GM10266 (cell line): Measurements from ENCODE around the gene PLXNB2.

Source experiments
- DNase-seq: peaks from one replicate; pipeline ENCODE4 v3.0.0; 2012; ENCODE audit errors: extremely low spot score
- TF ChIP-seq, protein P1 (sequence below): IDR thresholded peaks from 2 replicates; pipeline ENCODE4 v1.5.1; 2012; ENCODE audit warnings: mild to moderate bottlenecking, low read depth; ENCODE audit not compliant: control insufficient read depth, insufficient read depth; ENCODE audit errors: missing control alignments

The PLXNB2 gene

DNA sequence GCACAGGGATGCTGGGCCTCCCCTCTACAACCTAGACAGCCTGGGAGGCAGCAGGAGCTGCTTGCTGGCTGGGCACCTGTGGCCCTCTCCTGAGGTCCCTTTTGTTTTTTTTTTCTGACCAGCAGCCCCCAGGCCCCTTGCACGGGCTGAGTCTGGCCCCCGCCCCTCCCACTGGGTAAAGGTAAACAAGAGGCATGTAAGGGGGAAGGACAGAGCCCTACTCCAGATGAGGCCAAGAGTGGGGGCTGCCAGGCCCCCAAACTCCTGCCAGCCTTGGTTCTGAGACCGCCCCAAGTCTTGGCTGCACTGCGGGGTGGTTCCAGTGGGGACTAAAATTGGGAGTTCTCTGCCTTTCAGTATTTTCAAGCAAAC lies 9.2 kb downstream of the PLXNB2 start:
- no peak for DNase-seq

DNA sequence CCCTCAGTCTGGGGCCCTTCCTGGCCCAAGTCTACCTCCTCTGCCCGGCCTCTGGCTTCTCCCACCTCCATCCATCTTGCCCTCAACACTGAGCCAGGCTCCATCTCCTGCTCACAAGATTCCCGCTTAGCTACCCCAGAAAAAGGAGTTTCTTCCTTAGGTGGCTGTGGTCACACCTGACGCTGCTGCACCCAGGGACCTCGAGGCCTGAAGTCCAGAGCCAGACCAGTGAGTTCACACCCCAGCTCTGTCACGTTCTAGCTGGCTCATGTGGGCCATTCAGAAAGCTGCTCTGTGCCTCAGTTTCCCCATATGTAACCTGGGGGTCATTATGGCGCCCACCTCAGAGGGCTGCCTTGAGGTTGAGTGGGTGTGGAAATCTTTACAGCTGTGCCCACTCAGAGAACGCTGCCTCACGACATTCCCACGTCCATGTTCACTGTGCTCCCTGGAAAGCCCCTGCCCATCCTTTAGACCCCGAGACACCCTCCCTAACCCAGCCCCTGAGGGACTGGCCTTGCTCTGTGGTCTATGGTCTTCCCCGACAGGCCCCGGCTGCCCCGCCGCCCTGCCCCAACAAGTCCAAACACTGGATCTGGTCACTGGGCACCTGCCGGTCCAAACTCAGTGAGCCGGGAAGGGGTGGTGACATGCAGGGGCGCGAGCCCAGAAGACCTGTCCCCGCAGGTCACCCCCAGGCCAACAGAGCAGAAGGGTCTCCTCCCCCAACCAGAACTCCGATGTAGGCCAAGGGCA lies 9.8 kb downstream of the PLXNB2 start:
- TF ChIP-seq, protein P1, sequence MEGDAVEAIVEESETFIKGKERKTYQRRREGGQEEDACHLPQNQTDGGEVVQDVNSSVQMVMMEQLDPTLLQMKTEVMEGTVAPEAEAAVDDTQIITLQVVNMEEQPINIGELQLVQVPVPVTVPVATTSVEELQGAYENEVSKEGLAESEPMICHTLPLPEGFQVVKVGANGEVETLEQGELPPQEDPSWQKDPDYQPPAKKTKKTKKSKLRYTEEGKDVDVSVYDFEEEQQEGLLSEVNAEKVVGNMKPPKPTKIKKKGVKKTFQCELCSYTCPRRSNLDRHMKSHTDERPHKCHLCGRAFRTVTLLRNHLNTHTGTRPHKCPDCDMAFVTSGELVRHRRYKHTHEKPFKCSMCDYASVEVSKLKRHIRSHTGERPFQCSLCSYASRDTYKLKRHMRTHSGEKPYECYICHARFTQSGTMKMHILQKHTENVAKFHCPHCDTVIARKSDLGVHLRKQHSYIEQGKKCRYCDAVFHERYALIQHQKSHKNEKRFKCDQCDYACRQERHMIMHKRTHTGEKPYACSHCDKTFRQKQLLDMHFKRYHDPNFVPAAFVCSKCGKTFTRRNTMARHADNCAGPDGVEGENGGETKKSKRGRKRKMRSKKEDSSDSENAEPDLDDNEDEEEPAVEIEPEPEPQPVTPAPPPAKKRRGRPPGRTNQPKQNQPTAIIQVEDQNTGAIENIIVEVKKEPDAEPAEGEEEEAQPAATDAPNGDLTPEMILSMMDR: no peak
- DNase-seq: no peak

More for the DNA sequence above, 9.2 kb downstream of the PLXNB2 start:
- TF ChIP-seq, protein P1: no peak

DNA sequence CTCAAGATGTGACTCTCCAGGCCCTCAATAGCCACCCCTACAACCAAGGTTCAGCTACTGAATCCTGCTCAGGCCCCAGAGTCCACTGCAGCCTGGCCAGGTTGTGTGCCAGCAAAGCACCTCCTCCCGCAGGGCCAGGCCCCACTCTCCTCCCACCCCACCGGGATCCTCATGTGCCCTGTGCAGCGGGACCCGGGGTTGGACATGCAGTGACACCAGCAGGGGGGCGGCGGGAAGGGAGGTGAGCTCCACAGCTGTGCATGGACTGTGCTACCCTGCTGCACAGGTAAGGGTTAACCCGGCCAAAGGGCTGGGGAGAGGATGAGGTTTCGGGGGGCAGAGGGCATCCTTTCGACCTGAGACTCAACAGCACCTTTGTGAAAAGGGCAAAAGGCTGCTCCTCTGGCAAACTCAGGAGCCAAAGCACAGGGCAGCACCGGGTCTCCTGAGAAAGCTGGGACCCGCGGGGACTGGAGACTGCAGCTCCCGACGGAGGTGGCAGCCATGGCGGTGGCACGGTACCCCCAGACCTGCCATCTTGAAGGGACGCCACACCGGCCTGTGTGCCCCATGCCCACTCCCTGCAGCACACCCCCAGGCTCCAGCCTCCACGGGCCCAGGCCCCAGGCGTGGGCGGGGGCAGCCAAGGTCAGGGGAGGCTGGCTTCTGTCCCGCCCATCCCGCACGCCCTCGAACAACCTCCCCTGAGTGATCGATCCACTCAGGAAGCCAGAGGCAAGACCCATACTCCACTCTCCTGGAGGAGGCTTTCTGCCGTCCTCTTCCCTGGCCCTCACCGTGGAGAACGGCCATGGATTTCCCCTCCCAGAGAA lies 10.6 kb downstream of the PLXNB2 start:
- DNase-seq: no peak
- TF ChIP-seq, protein P1: no peak

DNA sequence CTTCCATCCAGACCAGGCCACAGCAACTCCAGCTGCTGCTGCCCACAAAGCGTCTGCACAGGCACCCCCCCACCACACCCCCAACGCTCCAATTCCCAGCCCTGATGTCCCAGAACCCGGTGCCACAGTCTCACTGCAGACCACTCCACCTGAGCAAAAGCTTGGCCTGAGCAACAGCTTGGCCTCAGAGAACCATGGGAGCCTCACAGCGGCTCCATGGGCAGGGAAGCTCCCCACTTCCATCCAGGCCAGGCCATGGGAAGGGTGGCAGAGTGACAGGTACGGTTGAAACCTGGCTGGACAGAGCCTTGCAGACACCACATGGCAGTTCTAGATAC lies 13.2 kb downstream of the PLXNB2 start:
- DNase-seq: no peak

DNA sequence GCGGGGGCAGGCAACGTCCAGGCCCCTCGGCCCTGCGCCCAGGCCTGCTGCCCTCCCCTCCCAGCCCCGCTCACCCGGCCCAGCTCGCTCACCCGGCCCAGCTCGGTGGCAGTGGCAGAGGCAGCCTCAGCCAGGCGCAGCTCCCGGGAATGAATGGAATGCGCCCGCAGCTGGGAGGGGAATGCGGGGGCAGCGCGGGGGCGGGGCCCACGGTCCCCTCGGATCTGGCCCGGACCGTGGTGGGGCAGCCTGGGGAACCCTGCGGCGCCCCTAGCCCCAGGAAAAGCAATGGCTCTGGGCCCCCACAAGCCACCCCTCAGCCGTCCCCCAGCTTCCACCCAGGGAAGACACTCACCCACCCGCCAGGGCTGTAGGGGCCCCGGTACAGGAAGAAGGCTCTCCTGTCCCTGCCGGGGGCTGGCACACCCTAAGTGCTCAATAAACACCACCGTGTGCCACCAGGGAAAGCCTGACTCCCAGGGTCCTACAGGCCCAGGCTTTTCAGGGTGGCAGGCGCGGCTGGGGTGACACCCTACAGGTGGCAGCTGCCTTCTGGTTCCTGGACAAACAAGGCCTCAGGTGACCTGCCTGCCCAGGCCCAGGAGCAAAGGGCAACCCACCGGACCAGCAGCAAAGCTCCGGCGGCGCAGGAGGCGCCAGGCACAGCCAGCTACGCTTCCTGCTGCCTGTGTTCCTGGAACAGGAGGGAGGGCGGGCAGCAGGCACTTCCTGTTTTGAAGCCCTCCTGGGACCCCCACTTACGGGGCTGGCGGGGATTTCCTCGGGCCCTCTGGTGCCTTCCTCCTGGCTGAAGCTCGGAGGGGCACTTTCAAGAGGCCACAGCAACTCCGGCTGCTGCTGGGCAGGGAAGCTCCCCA lies 13.8 kb downstream of the PLXNB2 start:
- no peak for DNase-seq

More for the DNA sequence above, 13.2 kb downstream of the PLXNB2 start:
- TF ChIP-seq, protein P1: no peak

DNA sequence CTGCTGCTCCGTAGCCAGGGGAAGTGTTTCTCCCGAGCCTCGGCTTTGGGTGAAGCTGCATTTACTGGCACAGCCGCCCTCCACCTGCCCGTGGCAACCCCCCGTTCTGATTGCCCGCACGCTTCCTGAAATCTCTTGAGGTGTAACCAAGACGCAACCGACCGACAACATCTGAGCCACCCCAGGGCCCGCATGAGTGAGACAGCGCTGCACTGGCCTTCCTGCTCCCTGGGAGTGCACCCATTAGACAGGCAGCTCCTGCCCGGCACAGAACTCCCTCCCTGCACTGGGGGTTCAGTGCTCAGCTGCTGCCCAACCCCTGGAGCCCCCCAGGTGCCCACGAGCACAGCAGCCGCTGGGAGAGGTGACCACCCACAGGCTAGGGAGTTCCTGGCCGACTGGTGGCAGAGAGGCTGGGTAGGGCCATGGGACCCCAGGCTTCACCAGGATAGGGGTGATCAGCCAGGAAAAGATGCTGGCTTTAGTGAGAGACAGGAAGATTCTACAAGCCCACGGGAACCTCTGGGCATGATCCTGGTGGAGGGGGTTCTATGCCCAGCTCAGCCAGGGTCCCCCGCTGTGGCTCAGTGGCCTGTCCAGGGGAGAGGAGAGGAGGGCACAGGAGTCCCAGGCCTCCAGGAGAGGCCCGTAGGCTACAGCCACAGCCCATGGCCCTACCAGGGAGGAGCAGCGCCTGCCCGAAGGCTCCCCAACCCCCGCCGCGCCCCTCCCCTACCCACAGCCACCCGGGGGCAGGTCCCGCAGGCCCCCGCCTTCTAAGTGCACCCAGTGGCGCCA lies 14.6 kb downstream of the PLXNB2 start:
- TF ChIP-seq, protein P1: no peak
- DNase-seq: no peak

More for the DNA sequence above, 13.8 kb downstream of the PLXNB2 start:
- TF ChIP-seq, protein P1: no peak
